ENCODE data around the gene POC1B. TPM values are rescaled to one million over a fixed set of nuclear protein-coding genes. Genes with fewer than 3 reads are reported as not detected.

POC1B gene
- total RNA-seq, 1 experiment from 2014 or later: 25.0 TPM

DNA sequence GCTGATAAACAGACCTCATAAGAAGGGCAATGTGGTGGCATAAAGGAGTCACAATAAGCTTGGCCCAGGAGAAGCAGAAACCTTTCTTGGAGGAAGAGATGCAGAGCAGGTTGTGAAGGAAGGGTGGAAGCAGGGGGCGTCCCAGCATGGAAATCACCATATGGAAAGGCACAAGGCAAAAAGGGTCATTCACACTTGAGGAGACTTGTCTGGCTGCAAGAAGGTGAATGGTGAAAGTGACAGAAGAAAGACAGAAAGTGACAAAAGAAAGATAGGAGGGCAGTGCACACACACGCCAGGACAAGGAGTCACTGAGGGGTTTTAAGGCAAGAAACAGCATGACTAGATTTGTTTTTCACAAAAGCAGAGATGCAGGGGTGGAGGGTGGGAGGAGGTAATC, 39.6 kb downstream of the POC1B start:
- TF ChIP-seq EZH2phosphoT487 (IDR thresholded peaks at IDR 0.05; ENCODE audit: borderline replicate concordance, low read length): no peak
- no peak for TF ChIP-seq CTCF (conservative IDR thresholded peaks at IDR 0.05; ENCODE audit: low read depth, low read length)
- no peak for TF ChIP-seq EZH2 (IDR thresholded peaks at IDR 0.05; ENCODE audit: low read length, unreplicated experiment)
- H3K79me2 ChIP-seq (ENCODE audit: low read length): 0 out of 2 replicates have a peak, but pooled peaks cover under 1% of the 10 kb centered on the region
- H3K27me3 ChIP-seq (ENCODE audit: low read length): no peaks in the 10 kb centered on the region
- POLR2A ChIA-PET (ENCODE audit: unreplicated experiment): no interaction called here
- no TSS peak for BruUV-seq (replicated peaks)
- intact Hi-C loops (cut with micrococcal nuclease): no loop called here
- no peak for DNase-seq
- no peaks in the 10 kb centered on the region for H3K9me2 ChIP-seq (replicated peaks; ENCODE audit: low read length)
- no peak overlapping the region for H3K27ac ChIP-seq (ENCODE audit: low read length)
- no peaks in the 10 kb centered on the region for H3K4me1 ChIP-seq (ENCODE audit: insufficient read depth, low read length)
- no peak overlapping the region for H3K4me3 ChIP-seq (ENCODE audit: low read length)
- no peak overlapping the region for H3K9ac ChIP-seq (ENCODE audit: low read length)
- H2AFZ ChIP-seq (ENCODE audit: low read length): no peak overlapping the region
- no peaks in the 10 kb centered on the region; the same call in 1 of the 2 replicates for H3K36me3 ChIP-seq (ENCODE audit: low read depth, low read length)
- H4K20me1 ChIP-seq (ENCODE audit: low read length): no peaks in the 10 kb centered on the region
- CTCF ChIA-PET: no interaction called here
- H3K9me3 ChIP-seq (ENCODE audit: low read length): no peaks in the 10 kb centered on the region
- no peaks in the 10 kb centered on the region for H3F3A ChIP-seq (ENCODE audit: low read length, unreplicated experiment)
- ATAC-seq: no peak
- H3K4me2 ChIP-seq (ENCODE audit: low read length): no peak overlapping the region

DNA sequence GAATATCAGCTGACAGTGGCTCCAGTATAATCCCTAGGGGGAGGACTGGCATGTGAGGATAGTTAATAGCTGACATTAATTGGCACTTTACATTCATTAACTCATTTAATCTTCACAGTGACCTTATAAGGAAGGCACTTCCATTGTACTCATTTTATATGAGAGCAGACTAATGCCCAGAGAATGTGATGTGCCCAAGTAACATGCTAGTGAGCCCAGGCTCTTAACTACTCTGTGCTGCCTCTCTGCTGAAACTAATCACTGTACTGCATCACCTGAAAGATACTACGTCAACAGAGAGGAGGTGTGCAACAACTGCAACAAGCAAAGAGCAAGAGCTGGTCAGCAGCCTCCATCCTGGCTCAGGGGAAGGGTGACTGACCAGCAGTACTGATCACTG, 41.4 kb downstream of the POC1B start:
- TF ChIP-seq CTCF (conservative IDR thresholded peaks at IDR 0.05; ENCODE audit: low read depth, low read length) (no peak), EZH2phosphoT487 (IDR thresholded peaks at IDR 0.05; ENCODE audit: borderline replicate concordance, low read length) (no peak), EZH2 (IDR thresholded peaks at IDR 0.05; ENCODE audit: low read length, unreplicated experiment) (no peak)
- H3K9me2 ChIP-seq (replicated peaks; ENCODE audit: low read length): no peaks in the 10 kb centered on the region
- H3K4me3 ChIP-seq (ENCODE audit: low read length): no peak overlapping the region
- no peak overlapping the region for H3K4me2 ChIP-seq (ENCODE audit: low read length)
- no peaks in the 10 kb centered on the region; the same call in 1 of the 2 replicates for H3K36me3 ChIP-seq (ENCODE audit: low read depth, low read length)
- no peak overlapping the region for H3K27ac ChIP-seq (ENCODE audit: low read length)
- ChIA-PET CTCF (no interaction called here), POLR2A (ENCODE audit: unreplicated experiment) (no interaction called here)
- intact Hi-C loops (cut with micrococcal nuclease): no loop called here
- H4K20me1 ChIP-seq (ENCODE audit: low read length): no peaks in the 10 kb centered on the region
- H3K79me2 ChIP-seq (ENCODE audit: low read length): 0 out of 2 replicates have a peak, but pooled peaks cover 4% of the 10 kb centered on the region
- H3K9me3 ChIP-seq (ENCODE audit: low read length): no peaks in the 10 kb centered on the region
- no peak overlapping the region for H3K9ac ChIP-seq (ENCODE audit: low read length)
- BruUV-seq (replicated peaks): no TSS peak
- no peak overlapping the region for H2AFZ ChIP-seq (ENCODE audit: low read length)
- ATAC-seq (peak; percentile 82), DNase-seq (no peak)
- no peaks in the 10 kb centered on the region for H3F3A ChIP-seq (ENCODE audit: low read length, unreplicated experiment)
- H3K27me3 ChIP-seq (ENCODE audit: low read length): no peaks in the 10 kb centered on the region
- no peaks in the 10 kb centered on the region; the same call in 1 of the 2 replicates for H3K4me1 ChIP-seq (ENCODE audit: insufficient read depth, low read length)

GRCh38 chr12:89481213-89481914, 44.5 kb downstream of the POC1B start:
- DNase-seq (no peak), ATAC-seq (no peak)
- Histone ChIP-seq H3F3A (ENCODE audit: low read length, unreplicated experiment) (no peaks in the 10 kb centered on the region), H4K20me1 (ENCODE audit: low read length) (no peaks in the 10 kb centered on the region), H3K9me2 (replicated peaks; ENCODE audit: low read length) (no peaks in the 10 kb centered on the region), H3K4me1 (ENCODE audit: insufficient read depth, low read length) (peaks cover 10% of the 10 kb centered on the region), H3K27ac (ENCODE audit: low read length) (no peak overlapping the region), H3K9me3 (ENCODE audit: low read length) (no peaks in the 10 kb centered on the region), H3K36me3 (ENCODE audit: low read depth, low read length) (no peaks in the 10 kb centered on the region), H3K79me2 (ENCODE audit: low read length) (0 out of 2 replicates have a peak, but pooled peaks cover 4% of the 10 kb centered on the region), H3K4me2 (ENCODE audit: low read length) (no peak overlapping the region), H3K4me3 (ENCODE audit: low read length) (no peak overlapping the region), H3K27me3 (ENCODE audit: low read length) (no peaks in the 10 kb centered on the region), H3K9ac (ENCODE audit: low read length) (no peak overlapping the region), H2AFZ (ENCODE audit: low read length) (no peak overlapping the region)
- no peak for TF ChIP-seq CTCF (conservative IDR thresholded peaks at IDR 0.05; ENCODE audit: low read depth, low read length)
- TF ChIP-seq EZH2 (IDR thresholded peaks at IDR 0.05; ENCODE audit: low read length, unreplicated experiment): no peak
- no peak for TF ChIP-seq EZH2phosphoT487 (IDR thresholded peaks at IDR 0.05; ENCODE audit: borderline replicate concordance, low read length)
- CTCF ChIA-PET: no interaction called here
- no TSS peak for BruUV-seq (replicated peaks)
- intact Hi-C loops (cut with micrococcal nuclease): no loop called here
- POLR2A ChIA-PET (ENCODE audit: unreplicated experiment): interaction anchor here (0.6 kb wide), 1 partner anchor 550 kb away, joined by 3 read pairs; no protein-coding TSS in a partner anchor

All from PC-3 (cell line).